RPMI8226 (cell line): ENCODE data around the gene PGPEP1.
"Not testable (repeated sequence)": the region's sequence is repeated elsewhere in the genome, so short reads cannot be mapped to it uniquely, and the experiment has no call there.

Source experiments
- DNase-seq: peaks from one replicate; pipeline ENCODE4 v3.0.0-alpha.2; 2015

Gene PGPEP1

DNA sequence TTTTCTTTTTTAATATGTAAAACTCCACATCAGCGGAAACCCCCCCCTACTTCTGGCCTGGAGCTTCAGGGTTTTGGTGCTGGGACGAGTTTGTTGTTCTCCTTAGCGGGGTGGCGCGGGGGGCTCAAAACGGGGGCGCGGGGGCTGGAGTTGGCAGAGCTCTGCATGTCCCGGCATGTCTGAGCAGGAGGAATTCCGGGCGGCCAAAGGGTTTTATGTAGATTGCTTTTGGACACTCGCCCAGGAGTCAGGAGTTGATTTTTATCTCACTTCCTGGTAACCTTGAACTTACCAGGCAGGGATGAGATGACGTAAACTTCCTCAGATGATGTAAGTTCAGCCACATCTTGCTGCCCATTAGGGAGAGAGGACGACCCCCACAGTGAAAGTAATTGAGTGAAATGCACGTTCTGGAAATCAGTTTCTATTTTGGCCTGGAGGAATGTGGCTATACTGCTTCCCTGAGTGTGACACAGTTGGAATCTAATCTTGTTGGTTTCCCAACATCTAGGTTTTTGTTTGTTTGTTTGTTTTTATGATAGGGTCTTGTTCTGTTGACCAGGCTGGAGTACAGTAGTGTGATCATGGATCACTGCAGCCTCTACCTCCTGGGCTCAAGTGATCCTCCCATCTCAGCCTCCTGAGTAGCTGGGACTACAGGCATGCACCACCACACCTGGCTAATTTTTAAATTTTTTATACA lies 24.6 kb downstream of the PGPEP1 start:
- DNase-seq = no peak

DNA sequence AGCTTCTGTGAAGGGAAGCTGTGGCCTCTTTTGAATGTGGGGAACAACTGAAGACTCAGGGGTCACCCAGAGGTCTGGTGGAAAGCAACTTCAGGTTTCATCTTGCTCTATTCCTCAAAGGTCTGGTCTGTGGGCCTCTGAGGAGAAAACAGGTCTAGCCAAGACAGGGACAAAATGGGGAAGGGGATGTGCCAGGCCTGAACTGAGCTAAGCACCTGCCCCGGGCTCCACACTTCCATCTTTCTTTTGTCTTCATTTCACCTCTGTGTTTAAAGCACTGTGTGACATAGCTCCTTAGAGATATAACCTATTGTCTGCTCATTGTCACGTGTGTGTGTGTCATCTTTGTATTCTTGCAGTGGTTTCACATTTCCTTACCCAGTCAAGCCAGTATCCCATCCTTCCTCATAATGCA lies 25.6 kb downstream of the PGPEP1 start:
- DNase-seq = no peak

DNA sequence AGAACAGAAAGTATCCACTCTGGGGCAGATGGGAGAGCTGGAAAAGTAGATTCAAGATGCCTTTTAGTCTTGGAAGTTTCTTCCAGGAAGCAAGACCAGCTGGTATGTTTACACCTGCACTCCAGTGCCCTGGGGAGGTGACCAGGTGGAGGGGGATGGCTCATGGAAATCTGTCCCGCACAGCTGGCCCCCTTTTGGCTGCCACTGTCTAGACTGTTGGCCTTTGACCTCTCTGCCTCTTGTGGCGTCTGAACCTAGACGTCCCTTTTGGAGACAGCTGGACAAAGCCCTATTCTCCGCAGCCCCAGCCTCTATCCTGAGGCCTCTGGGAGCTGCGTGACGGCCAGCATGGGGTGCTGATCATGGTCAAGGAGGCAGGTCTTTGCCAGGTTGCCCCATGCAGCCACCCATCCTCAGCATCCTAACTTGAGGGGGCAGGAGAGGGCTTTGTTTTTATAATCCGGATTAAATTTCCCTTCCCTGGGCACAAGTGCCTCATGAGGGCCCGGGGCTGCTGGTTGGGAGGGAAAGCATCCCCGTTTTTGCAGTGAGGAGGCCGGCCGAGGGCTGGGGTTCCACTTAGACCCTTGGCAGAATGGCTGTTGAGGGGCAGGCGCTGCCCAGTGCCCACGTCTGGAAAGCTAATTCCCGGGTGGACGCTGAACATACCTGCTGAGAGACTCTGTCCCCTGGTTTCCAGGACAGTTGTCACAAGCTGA lies 28.3 kb downstream of the PGPEP1 start:
- DNase-seq = no peak

DNA sequence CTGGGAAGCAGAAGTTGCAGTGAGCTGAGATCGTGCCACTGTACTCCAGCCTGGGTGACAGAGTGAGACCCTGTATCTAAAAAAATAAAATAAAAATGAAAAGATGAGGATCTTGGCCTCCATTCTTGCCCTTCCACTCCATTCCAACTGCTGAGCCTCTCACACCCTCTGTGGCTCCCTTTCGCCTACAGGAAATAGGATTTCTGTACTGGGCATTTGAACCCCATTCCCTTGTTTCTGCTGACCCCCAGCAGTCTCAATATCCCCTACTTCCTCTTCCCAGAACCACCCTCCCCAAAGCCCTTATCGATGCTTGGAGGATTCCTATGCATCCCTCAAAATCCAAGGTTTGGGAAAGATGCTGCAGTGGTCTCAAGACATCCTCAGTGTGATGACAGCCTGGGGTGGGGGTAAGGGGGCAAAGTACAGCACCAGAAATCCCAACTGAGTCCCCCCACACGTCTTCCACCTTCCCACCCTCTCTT lies 33.1 kb downstream of the PGPEP1 start:
- no peak for DNase-seq

DNA sequence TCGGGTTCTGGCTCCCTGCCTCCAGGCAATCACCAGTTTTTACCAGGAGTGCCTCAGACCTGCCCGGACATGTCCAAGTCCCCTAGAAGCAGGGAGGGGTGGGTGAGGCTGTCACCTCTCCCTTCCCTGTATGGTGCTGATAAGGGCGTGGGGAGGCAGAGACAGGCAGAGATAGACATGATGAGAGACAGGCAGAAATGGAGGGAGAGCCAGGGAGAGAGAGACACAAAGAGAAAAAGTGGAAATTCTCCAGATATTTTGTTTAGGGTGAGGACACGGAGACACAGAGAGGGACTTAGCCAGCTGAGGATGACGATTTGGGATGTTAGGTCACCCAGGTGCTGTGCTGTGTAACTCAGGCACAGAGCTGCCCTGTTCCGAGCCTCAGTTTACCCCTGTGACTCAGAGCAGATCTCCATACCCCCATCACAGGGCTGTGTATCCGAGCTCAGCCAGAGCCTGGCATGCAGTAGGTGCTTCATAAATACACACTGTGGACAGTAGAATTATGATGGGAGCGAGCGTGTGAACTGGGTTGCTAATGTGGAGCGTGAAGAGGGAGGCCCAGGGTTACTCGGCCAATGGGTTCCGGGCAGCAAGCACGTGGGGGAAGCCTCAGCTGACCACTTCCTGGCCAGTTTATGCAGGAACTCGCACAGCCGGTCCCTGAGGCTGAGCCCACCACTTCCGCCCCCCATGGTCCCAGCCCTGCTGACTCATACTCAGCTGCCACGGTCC lies 33.7 kb downstream of the PGPEP1 start:
- DNase-seq = peak; percentile 85

DNA sequence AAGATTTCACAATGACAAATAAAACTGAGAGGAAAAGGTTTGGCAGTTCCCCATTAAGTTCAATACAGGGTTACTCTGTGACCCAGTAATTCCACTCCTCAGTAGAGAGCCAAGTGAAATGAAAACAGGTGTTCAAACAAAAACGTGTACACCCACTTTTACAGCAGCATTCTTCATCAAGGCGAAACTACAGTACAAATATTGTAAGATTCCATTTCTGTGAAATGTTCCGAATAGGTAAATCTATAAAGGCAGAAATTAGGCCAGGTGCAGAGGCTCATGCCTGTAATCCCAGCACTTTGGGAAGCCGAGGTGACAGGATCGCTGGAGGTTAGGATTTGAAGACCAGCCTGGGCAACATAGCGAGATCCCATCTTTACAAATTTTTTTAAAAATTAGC lies 36.6 kb downstream of the PGPEP1 start:
- no peak for DNase-seq

DNA sequence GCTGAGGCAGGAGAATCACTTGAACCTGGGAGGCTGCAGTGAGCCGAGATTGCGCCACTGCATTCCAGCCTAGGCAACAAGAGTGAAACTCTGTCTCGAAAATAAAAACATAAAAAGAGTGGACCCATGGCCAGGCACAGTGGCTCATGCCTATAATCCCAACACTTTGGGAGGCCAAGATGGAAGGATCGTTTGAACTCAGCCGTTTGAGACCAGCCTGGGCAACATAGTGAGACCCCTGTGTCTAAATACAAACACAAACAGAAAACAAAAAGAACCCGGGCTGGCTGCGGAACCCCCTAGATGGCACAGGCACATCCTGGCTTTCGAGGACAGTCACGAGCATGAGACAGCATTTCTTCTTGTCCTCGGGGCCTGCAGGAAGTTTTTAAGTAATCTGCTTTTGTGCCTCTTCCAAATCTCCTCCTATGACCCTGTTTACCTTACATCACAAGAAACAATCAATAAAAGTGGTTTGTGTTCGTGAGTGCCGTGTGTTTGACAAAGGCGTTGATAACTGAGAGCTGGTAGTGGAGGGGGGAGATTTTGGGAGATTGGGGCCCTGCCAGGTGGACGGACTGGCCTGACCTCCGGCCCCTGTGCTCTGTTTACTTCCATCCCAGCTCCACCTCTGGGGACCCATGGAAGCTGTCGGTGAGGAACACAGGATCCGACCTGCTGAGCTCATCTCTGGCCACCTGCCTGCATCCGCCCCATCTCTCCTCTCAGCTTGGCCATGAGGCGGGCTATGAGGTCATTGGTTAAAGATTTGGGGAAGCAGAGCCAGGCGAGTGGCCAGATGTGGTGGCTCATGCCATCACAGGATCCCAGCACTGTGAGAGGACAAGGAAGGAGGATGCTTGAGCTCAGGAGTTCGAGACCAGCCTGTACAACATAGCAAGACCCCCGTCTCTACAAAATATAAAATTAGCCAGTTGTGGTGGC lies 39.7 kb downstream of the PGPEP1 start:
- DNase-seq = peak; percentile 49

DNA sequence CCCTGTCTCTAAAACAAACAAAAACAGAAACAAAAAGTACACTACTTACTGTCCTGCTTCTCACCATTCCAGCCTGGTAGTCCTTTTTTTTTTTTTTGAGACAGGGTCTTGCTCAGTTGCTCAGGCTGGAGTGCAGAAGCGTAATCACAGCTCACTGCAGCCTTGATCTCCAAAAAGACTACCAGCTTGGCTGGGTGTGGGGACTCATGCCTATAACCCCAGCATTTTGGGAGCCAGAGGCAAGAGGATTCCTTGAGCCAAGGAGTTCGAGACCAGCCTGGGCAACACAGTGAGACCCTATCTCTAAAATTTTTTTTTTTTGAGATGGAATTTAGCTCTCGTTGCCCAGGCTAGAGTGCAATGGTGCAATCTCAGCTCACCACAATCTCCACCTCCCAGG lies 40.4 kb downstream of the PGPEP1 start:
- no peak for DNase-seq

DNA sequence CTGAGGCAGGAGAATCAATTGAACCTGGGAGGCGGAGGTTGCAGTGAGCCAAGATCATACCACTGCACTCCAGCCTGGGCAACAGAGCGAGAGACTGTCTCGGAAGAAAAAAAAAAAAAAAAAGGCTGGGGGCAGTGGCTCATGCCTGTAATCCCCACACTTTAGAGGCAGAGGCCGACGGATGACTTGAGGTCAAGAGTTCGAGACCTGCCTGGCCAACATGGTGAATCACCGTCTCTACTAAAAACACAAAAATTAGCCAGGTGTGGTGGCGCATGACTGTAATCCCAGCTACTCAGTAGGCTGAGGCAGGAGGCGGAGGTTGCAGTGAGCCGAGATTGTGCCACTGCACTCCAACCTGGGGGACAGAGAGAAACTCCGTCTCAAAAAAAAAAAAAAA lies 43.2 kb downstream of the PGPEP1 start:
- DNase-seq = not testable (repeated sequence)

DNA sequence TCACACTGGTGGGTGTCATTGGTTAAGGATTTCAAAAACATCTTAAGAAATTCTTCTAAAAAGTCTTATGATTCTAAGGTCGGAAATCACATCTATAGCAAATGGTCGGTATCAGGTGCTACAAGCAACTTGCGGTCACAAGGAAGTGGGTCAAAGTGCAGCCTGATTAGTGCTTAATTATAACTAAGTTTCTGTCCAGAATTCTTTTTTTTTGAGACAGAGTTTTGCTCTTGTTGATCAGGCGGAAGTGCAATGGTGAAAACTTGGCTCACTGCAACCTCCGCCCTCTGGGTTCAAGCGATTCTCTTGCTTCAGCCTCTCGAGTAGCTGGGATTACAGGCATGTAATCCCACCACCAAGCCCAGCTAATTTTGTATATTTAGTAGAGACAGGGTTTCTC lies 44.4 kb downstream of the PGPEP1 start:
- DNase-seq = no peak

DNA sequence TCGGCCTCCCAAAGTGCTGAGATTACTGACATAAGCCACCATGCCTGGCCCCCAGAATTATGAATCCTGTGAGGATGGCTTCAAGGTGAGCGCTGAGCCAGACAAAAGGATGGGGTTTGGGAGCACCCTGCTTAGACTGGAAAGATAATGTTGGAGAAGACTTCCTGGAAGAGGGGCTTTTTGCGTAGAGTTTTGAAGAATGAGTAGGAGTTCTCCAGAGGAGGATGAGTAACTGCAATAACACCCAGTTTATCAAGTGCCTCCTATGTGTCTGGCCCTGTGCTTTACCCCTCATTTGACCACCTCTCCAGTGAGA lies 44.9 kb downstream of the PGPEP1 start:
- DNase-seq = no peak

DNA sequence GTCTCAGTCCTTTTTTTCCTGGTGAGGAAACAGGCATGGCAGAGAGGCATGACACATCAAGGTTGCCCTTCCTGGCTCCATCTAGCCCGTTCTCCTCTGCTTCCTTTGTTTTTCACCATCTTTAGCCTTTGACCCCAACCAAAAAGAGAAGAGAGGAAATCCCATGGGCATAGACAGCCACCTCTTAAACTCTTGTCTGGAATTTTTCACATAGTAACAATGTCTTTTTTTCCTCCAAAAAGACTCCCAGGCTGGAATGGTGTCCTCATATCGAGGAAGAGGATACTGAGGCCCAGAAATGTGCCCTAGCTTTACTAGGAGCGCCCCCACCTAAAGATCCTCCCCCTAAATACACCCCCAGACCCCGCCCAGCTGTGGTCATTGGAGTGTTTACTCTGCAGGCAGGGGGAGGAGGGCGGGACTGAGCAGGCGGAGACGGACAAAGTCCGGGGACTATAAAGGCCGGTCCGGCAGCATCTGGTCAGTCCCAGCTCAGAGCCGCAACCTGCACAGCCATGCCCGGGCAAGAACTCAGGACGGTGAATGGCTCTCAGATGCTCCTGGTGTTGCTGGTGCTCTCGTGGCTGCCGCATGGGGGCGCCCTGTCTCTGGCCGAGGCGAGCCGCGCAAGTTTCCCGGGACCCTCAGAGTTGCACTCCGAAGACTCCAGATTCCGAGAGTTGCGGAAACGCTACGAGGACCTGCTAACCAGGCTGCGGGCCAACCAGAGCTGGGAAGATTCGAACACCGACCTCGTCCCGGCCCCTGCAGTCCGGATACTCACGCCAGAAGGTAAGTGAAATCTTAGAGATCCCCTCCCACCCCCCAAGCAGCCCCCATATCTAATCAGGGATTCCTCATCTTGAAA lies 45.5 kb downstream of the PGPEP1 start, which contains the start of gene GDF15:
Gene GDF15, plus strand, starts transcription at position 484 of the 868 bp plus-strand sequence. Its CDS starts 32 bp downstream, at position 516.
- no peak for DNase-seq

DNA sequence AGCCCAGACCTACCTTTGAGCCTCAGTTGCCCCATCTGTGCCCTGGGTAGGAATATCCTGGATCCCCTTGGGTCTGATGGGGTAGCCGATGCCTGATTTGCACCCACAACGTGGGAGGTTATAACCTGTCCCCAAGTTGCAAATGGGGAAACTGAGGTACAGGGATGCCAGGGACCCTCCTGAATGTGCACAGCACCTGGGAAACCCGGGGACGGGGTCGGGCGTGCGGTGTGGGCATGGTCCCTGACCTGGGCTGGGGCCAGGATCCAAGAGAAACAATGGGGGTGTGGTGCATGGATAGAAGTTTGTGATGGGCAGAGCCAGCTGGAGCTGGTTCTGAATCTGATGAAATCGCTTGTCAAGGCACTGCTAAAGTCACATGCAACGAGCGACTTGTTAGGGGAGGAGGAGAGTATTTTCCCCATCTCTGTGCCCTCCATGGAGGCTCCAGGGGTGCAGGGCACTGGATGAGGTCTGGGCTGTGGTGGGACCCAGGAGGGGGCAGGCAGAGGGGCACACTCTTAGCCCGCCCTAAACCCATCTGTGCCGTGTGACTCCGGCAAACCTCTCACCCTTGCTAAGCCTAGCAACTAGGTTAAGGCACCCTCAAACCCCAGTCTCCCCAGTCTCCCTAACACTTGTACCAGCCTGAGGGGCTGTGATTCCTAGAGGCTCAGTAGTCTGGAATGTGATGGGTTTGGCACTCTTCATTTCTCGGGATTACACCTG lies 46.3 kb downstream of the PGPEP1 start:
- DNase-seq = no peak

DNA sequence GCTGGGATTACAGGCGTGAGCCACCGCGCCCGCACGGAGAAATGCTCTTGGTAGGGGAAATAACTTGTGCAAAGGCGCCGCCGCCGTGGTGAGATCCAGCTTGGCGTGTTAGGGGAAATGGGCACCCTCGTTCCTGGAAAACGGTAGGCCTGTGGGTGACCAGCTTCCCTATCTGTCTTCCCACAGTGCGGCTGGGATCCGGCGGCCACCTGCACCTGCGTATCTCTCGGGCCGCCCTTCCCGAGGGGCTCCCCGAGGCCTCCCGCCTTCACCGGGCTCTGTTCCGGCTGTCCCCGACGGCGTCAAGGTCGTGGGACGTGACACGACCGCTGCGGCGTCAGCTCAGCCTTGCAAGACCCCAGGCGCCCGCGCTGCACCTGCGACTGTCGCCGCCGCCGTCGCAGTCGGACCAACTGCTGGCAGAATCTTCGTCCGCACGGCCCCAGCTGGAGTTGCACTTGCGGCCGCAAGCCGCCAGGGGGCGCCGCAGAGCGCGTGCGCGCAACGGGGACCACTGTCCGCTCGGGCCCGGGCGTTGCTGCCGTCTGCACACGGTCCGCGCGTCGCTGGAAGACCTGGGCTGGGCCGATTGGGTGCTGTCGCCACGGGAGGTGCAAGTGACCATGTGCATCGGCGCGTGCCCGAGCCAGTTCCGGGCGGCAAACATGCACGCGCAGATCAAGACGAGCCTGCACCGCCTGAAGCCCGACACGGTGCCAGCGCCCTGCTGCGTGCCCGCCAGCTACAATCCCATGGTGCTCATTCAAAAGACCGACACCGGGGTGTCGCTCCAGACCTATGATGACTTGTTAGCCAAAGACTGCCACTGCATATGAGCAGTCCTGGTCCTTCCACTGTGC lies 47.9 kb downstream of the PGPEP1 start:
- DNase-seq = peak; percentile 90

DNA sequence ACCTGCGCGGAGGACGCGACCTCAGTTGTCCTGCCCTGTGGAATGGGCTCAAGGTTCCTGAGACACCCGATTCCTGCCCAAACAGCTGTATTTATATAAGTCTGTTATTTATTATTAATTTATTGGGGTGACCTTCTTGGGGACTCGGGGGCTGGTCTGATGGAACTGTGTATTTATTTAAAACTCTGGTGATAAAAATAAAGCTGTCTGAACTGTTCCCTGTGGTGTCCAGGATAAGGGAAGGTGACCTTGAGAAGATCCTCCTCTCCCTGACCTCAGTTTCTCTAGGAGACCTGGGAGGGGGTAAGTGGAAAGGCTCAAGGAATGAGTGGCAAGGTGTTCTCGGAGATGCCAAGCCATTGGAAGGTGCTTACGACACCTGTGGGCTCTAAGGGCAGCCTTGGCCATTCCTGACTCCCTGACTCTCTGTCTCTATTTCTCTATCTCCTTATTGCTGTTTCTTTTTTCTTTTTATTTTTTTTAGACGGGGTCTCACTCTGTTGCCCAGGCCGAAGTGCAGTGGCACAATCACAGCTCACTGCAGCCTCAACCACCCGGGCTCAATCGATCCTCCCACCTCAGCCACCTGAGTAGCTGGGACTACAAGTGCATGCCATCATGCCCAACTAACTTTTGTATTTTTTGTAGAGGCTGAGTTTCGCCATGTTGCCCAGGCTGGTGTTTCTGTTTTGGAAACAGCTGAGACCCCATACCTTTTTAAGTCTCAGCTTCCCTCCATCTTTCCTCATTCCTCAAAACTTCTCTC lies 48.7 kb downstream of the PGPEP1 start:
- DNase-seq = no peak

DNA sequence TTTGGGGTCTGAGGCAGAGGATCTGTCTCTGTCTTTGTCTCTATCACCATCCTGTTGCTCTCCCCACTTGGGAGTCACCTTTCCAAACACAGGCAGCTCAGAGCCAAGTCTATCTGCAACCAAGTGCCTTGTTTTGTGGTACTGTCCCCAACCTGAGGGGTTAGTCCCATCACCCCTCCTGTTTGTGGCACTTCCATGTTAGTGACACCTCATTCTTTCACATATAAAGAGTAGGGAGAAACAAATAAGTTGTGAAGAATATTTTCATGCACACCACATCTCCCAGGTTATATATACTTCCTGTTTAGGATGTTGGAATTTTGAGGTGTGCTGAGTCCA lies 49.3 kb downstream of the PGPEP1 start:
- no peak for DNase-seq

DNA sequence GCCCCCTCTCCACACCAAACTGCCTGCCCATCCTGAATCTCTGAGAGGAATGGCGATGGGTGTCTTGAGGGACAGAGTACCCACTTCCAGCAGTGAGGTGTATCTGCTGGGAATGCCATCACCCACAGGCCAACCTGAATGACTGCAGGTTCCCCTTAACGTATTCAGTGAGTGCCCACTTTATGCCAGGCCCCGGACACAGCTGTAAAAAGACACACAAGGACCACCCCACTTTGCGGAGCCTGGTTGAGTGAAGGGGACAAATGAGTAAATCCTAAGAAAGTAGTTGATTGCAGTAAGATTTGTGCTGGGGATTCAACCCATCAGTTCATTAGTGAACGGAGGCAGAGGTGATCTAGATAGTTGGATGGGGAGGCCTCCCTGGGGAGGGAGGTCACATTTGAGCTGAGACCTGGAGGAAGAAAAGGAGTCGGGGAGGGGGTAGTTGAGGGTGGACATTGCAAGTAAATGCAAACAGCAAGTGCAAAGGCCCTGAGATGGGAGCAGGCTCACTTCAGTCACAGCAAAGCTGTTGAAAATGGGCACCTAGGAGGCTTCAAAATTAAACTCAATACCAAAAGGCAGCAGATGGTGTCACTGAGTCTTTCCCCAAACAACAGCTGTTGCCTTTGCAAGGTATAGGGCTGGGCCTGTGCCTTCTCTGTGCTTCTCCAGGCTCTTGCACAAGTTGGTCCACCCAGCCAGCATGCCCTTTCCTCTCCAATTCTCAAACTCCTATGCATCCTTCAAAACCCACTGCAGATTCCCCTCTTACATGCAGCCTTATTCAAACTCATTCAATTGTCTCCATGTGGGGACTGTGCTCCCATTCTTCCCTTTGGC lies 49.9 kb downstream of the PGPEP1 start:
- no peak for DNase-seq

DNA sequence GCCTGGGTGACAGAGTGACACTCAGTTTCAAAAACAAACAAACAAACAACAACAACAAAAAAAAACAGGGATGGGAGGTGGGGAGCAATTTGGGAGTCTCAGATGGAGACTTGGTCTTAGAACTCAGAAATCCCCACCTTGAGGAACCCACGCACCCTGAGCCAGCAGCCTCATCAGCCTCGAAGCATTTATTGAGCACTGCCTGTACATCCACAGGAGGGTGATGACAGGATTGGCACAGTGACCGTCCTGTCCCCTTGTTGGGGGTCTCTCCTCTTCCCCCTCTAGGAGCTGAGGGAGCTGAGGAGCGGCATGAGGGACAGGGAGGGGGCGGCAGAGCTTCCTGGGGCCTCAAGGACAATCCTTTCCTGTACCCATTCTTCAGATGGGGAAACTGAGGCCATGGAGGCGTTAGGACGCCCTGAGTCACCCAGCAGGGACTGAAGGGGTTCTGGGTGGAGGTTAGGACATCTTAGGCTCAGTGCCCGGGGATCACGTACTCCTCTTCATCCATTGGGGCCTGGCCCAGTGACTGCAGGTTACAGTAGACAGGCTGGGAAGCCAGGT lies 51.2 kb downstream of the PGPEP1 start:
- no peak for DNase-seq
